IMR-90 (cell line): ENCODE measurements around the gene TIMELESS. TPM values are rescaled to one million over a fixed set of nuclear protein-coding genes. Genes with fewer than 3 reads are reported as not detected.

Experiments used
- ATAC-seq: fragments of 200-7000 bp; cut with Tn5 transposase; 2 replicates; pipeline ENCODE4 v1.9.1; 2020; ENCODE audit warnings: low read depth, mild to moderate bottlenecking, moderate library complexity
- BruUV-seq: library from RNA; stranded (reverse); fragments of 400-500 nt; replicated peaks from 2 replicates; lab custom pipeline; 2021; lab: Mats Ljungman, UMichigan
- CTCF ChIA-PET: fragments of 300-600 bp; formaldehyde crosslinking; extraction: SDS; loops from one replicate; lab custom pipeline; 2021; ENCODE audit warnings: antibody characterized with exemption; lab: Yijun Ruan, JAX
- POLR2A ChIA-PET: fragments of 300-600 bp; sonication (Branson Sonifier 250); formaldehyde crosslinking; loops from one replicate; lab custom pipeline; 2022; ENCODE audit warnings: antibody characterized with exemption; ENCODE audit not compliant: unreplicated experiment; lab: Charles Lee
- DNase-seq: peaks from one replicate; pipeline ENCODE4 v3.0.0; 2013
- H2AFZ ChIP-seq: replicated peaks from 2 replicates; pipeline ENCODE3; 2013; ENCODE audit warnings: low read length, mild to moderate bottlenecking; ENCODE audit not compliant: poor library complexity
- H2AK5ac ChIP-seq: 2 replicates; pipeline ENCODE4 v1.6.1; 2013; ENCODE audit warnings: low read depth, low read length, inconsistent platforms
- H2AK9ac ChIP-seq: replicated peaks from 2 replicates; pipeline ENCODE3; 2013; ENCODE audit warnings: mild to moderate bottlenecking, low read depth, low read length, moderate library complexity; ENCODE audit not compliant: poor library complexity
- H2BK120ac ChIP-seq: 2 replicates; pipeline ENCODE4 v1.6.1; 2013; ENCODE audit warnings: low read depth, low read length, inconsistent platforms
- H2BK15ac ChIP-seq: 3 replicates; pipeline ENCODE4 v1.6.1; 2013; ENCODE audit warnings: low read depth, low read length, inconsistent platforms
- H2BK20ac ChIP-seq: 2 replicates; pipeline ENCODE4 v1.6.1; 2013; ENCODE audit warnings: low read depth, mild to moderate bottlenecking, inconsistent platforms, low read length, moderate library complexity
- H2BK5ac ChIP-seq: 2 replicates; pipeline ENCODE4 v1.6.1; 2013; ENCODE audit warnings: mild to moderate bottlenecking, low read depth, low read length, inconsistent platforms; ENCODE audit not compliant: poor library complexity, severe bottlenecking
- H3K14ac ChIP-seq: replicated peaks from 2 replicates; pipeline ENCODE4 v1.6.1; 2013; ENCODE audit warnings: low read depth, low read length, inconsistent platforms
- H3K18ac ChIP-seq: 2 replicates; pipeline ENCODE4 v1.6.1; 2013; ENCODE audit warnings: low read depth, low read length, control low read depth
- H3K23ac ChIP-seq: 2 replicates; pipeline ENCODE4 v1.6.1; 2013; ENCODE audit warnings: low read depth, low read length, inconsistent platforms
- H3K27ac ChIP-seq: 2 replicates; pipeline ENCODE4 v1.5.1; 2013; ENCODE audit warnings: mild to moderate bottlenecking, control low read depth, low read length; ENCODE audit not compliant: insufficient read depth
- H3K27me3 ChIP-seq: 2 replicates; pipeline ENCODE4 v1.6.1; 2013; ENCODE audit warnings: low read length; ENCODE audit not compliant: control insufficient read depth, insufficient read depth
- H3K36me3 ChIP-seq: 2 replicates; pipeline ENCODE4 v1.6.1; 2013; ENCODE audit warnings: low read length, mixed read lengths; ENCODE audit not compliant: control insufficient read depth, insufficient read depth
- H3K4ac ChIP-seq: 2 replicates; pipeline ENCODE4 v1.6.1; 2013; ENCODE audit warnings: low read depth, low read length, inconsistent platforms
- H3K4me1 ChIP-seq: 2 replicates; pipeline ENCODE4 v1.6.1; 2013; ENCODE audit warnings: low read length, mixed read lengths; ENCODE audit not compliant: control insufficient read depth, insufficient read depth
- H3K4me2 ChIP-seq: 2 replicates; pipeline ENCODE4 v1.6.1; 2013; ENCODE audit warnings: low read depth, mild to moderate bottlenecking, control low read depth, low read length, moderate library complexity
- H3K4me3 ChIP-seq: 2 replicates; pipeline ENCODE4 v1.5.1; 2013; ENCODE audit warnings: low read depth, mild to moderate bottlenecking, control low read depth, low read length, moderate library complexity; ENCODE audit not compliant: insufficient read depth
- H3K56ac ChIP-seq: 2 replicates; pipeline ENCODE4 v1.6.1; 2013; ENCODE audit warnings: low read length, inconsistent platforms; ENCODE audit not compliant: insufficient read depth; ENCODE audit errors: extremely low read depth
- H3K79me1 ChIP-seq, 2 experiments: 2 replicates each; pipeline ENCODE4 v1.6.1; 2013; ENCODE audit warnings: low read length in 2 of 2, inconsistent platforms in 1 of 2, low read depth in 1 of 2
- H3K9ac ChIP-seq: 2 replicates; pipeline ENCODE4 v1.6.1; 2013; ENCODE audit warnings: low read depth, low read length, control low read depth
- H3K9me1 ChIP-seq: 2 replicates; pipeline ENCODE4 v1.6.1; 2013; ENCODE audit warnings: low read length, inconsistent platforms; ENCODE audit not compliant: insufficient read depth
- H3K9me3 ChIP-seq: 2 replicates; pipeline ENCODE4 v1.6.1; 2013; ENCODE audit warnings: low read length; ENCODE audit not compliant: control insufficient read depth, insufficient read depth
- H4K20me1 ChIP-seq: 2 replicates; pipeline ENCODE4 v1.6.1; 2013; ENCODE audit warnings: low read length, inconsistent platforms; ENCODE audit not compliant: insufficient read depth
- H4K5ac ChIP-seq: 2 replicates; pipeline ENCODE4 v1.6.1; 2013; ENCODE audit warnings: mild to moderate bottlenecking, low read depth, low read length, control low read depth
- H4K8ac ChIP-seq, 2 experiments: 2 replicates each; pipeline ENCODE4 v1.6.1; 2013; ENCODE audit warnings: low read depth in 2 of 2, low read length in 2 of 2, control low read depth in 1 of 2, inconsistent platforms in 1 of 2
- H4K91ac ChIP-seq: 2 replicates; pipeline ENCODE4 v1.6.1; 2013; ENCODE audit warnings: low read depth, low read length, inconsistent platforms; ENCODE audit not compliant: insufficient read depth
- BHLHE40 ChIP-seq: fragments of 150-350 bp; IDR thresholded peaks from 2 replicates; pipeline ENCODE4 v1.6.1; 2016; ENCODE audit warnings: mild to moderate bottlenecking, low read depth, low read length
- CEBPB ChIP-seq: IDR thresholded peaks from 2 replicates; pipeline ENCODE4 v1.6.1; 2012; ENCODE audit warnings: low read depth, low read length, improper control_type of control experiment
- CHD1 ChIP-seq: IDR thresholded peaks from 2 replicates; pipeline ENCODE4 v1.6.1; 2012; ENCODE audit warnings: low read depth, low read length, improper control_type of control experiment
- ELK1 ChIP-seq: fragments of 150-350 bp; IDR thresholded peaks from 2 replicates; pipeline ENCODE4 v1.6.1; 2016; ENCODE audit warnings: low read depth, mild to moderate bottlenecking, low read length, moderate library complexity, borderline replicate concordance
- FOS ChIP-seq: fragments of 150-350 bp; IDR thresholded peaks from 2 replicates; pipeline ENCODE4 v1.6.1; 2016; ENCODE audit warnings: low read depth, low read length
- MAFK ChIP-seq: IDR thresholded peaks from 2 replicates; pipeline ENCODE4 v1.6.1; 2012; ENCODE audit warnings: low read depth, low read length, improper control_type of control experiment
- MAZ ChIP-seq: IDR thresholded peaks from 2 replicates; pipeline ENCODE4 v1.6.1; 2012; ENCODE audit warnings: low read depth, mild to moderate bottlenecking, low read length, improper control_type of control experiment, moderate library complexity, borderline replicate concordance
- NFE2L2 ChIP-seq: fragments of 150-350 bp; IDR thresholded peaks from 2 replicates; pipeline ENCODE4 v1.6.1; 2016; ENCODE audit warnings: low read depth, mild to moderate bottlenecking, low read length
- RCOR1 ChIP-seq: IDR thresholded peaks from 2 replicates; pipeline ENCODE4 v1.6.1; 2012; ENCODE audit warnings: mild to moderate bottlenecking, low read length, improper control_type of control experiment; ENCODE audit not compliant: insufficient replicate concordance
- SMC3 ChIP-seq: fragments of 150-350 bp; IDR thresholded peaks from 2 replicates; pipeline ENCODE4 v1.6.1; 2016; ENCODE audit warnings: low read depth, mild to moderate bottlenecking, antibody characterized with exemption, low read length, moderate library complexity
- USF2 ChIP-seq: fragments of 150-350 bp; IDR thresholded peaks from 2 replicates; pipeline ENCODE4 v1.6.1; 2017; ENCODE audit warnings: mild to moderate bottlenecking, antibody characterized with exemption, low read length, low read depth
- WGBS, 2 experiments: methylation state at CpG; one replicate each; pipeline versions ENCODE4 v1.1.5 to v1.1.7; 2013; ENCODE audit warnings: missing lambda C conversion rate in 2 of 2; ENCODE audit not compliant: insufficient read length in 1 of 2; ENCODE audit errors: extremely low coverage in 2 of 2; 5-methylcytosine and 5-hydroxymethylcytosine counted together
- dilution Hi-C: fragments of 300-500 bp; cut with HindIII; formaldehyde crosslinking; loops from one replicate; pipeline ENCODE4 v1.14.3; 2018; ENCODE audit warnings: low sequenced_read_pairs; ENCODE audit not compliant: unreplicated experiment
- in situ Hi-C: fragments of 300-500 bp; cut with MboI; formaldehyde crosslinking; loops from 3 replicates; pipeline ENCODE4 v1.14.3; 2019; ENCODE audit warnings: low sequenced_read_pairs, inconsistent platforms, mixed read lengths
- intact Hi-C: fragments of 100-400 bp; cut with micrococcal nuclease; formaldehyde crosslinking; loops from 2 replicates; pipeline ENCODE4 v1.10.0; 2022
- polyA plus RNA-seq, 3 experiments: library from polyadenylated mRNA; depleted of rRNA; stranded (reverse); fragments of >200 nt; gene quantifications; 2 replicates each; pipeline ENCODE4 v1.2.3, GENCODE V29; 2012; ENCODE audit warnings: low replicate concordance in 1 of 3
- total RNA-seq: library from RNA; depleted of rRNA; stranded (reverse); fragments of >200 nt; gene quantifications from 2 replicates; pipeline ENCODE4 v1.2.3, GENCODE V29; 2012

The TIMELESS gene
- total and polyA plus RNA-seq, 2 of the 4 experiments (the other 2 are of a cell fraction) = 7.3 to 10.4 TPM

GRCh38 chr12:56413392-56413791 is 35.8 kb downstream of the TIMELESS start:
- H3K23ac ChIP-seq = no peak overlapping the region
- H3K56ac ChIP-seq = no peak overlapping the region
- no peak overlapping the region for H2AFZ ChIP-seq
- no peak for DNase-seq
- H4K8ac ChIP-seq = no peak overlapping the region
- no peak for ATAC-seq
- WGBS, 2 experiments = 100% methylated on average over 2 of the region's 7 CpGs; no CpG with 5 or more reads in 1 of the 2 experiments
- H3K4me1 ChIP-seq = no peaks in the 10 kb centered on the region
- POLR2A ChIA-PET = no interaction called here
- H4K91ac ChIP-seq = no peak overlapping the region
- CTCF ChIA-PET = no interaction called here
- no peak overlapping the region for H3K14ac ChIP-seq
- no peaks in the 10 kb centered on the region for H4K20me1 ChIP-seq
- H3K4me3 ChIP-seq = no peak overlapping the region
- H3K9ac ChIP-seq = no peak overlapping the region
- H3K18ac ChIP-seq = no peak overlapping the region
- no peaks in the 10 kb centered on the region for H3K9me1 ChIP-seq
- intact Hi-C loops (no loop called here), in situ Hi-C loops (no loop called here), dilution Hi-C loops (no loop called here)
- no peaks in the 10 kb centered on the region for H3K79me1 ChIP-seq
- H2BK120ac ChIP-seq = no peak overlapping the region
- 0 out of 2 replicates have a peak, but pooled peaks cover 3% of the 10 kb centered on the region for H3K36me3 ChIP-seq
- no peak overlapping the region for H3K4ac ChIP-seq
- H3K9me3 ChIP-seq = no peaks in the 10 kb centered on the region
- no TSS peak for BruUV-seq
- no peak overlapping the region for H2BK5ac ChIP-seq
- H2BK20ac ChIP-seq = no peak overlapping the region
- no peak overlapping the region for H2BK15ac ChIP-seq
- H4K5ac ChIP-seq = no peak overlapping the region
- no peak overlapping the region for H3K4me2 ChIP-seq
- no peak overlapping the region for H2AK5ac ChIP-seq
- TF ChIP-seq USF2 (no peak), SMC3 (no peak), ELK1 (no peak), MAFK (no peak), NFE2L2 (no peak), CHD1 (no peak), CEBPB (no peak), MAZ (no peak), RCOR1 (no peak), FOS (no peak), BHLHE40 (no peak)
- no peaks in the 10 kb centered on the region for H3K27me3 ChIP-seq
- H3K27ac ChIP-seq = no peak overlapping the region
- H2AK9ac ChIP-seq = no peak overlapping the region
